Uterus (tissue), 4 donors: ENCODE measurements around the gene PTEN. TPM values are rescaled to one million over a fixed set of nuclear protein-coding genes. Genes with fewer than 3 reads are reported as not detected.
A peak's percentile ranks its signal among the peaks of the same experiment; 100 is the strongest.

Experiments
- DNase-seq, 2 donors: peaks; one replicate each; pipeline ENCODE4 v3.0.0-alpha.2; 2019 to 2020
- H3K27ac ChIP-seq, 2 donors: fragments of 200-600 bp; sonication (generic); 1 replicate in 1 of 2; 2 replicates in 1 of 2; pipeline ENCODE4 v1.5.1; 2016 to 2018
- H3K27me3 ChIP-seq, 2 donors: fragments of 200-600 bp; sonication (generic); one replicate each; pipeline ENCODE4 v1.5.1; 2018 to 2019; ENCODE audit warnings: control low read depth in 1 of 2
- H3K36me3 ChIP-seq, 2 donors: fragments of 200-600 bp; sonication (generic); one replicate each; pipeline ENCODE4 v1.5.1; 2019; ENCODE audit warnings: control low read depth in 1 of 2
- H3K4me1 ChIP-seq, 2 donors: fragments of 200-600 bp; sonication (generic); one replicate each; pipeline ENCODE4 v1.5.1; 2018 to 2019; ENCODE audit warnings: control low read depth in 1 of 2
- H3K4me3 ChIP-seq, 2 donors: fragments of 200-600 bp; sonication (generic); 1 replicate in 1 of 2; 2 replicates in 1 of 2; pipeline ENCODE4 v1.5.1; 2018 to 2019; ENCODE audit warnings: mild to moderate bottlenecking in 1 of 2
- H3K9me3 ChIP-seq, 2 donors: fragments of 200-600 bp; sonication (generic); one replicate each; pipeline ENCODE4 v1.5.1; 2019; ENCODE audit warnings: control low read depth in 1 of 2
- CTCF ChIP-seq, 4 experiments: fragments of 200-600 bp in 2 of 4; fragments of 450-650 bp in 2 of 4; sonication (generic) in 2 of 4; IDR thresholded peaks; one replicate each; pipeline ENCODE4 v1.5.1; 2016 to 2019; ENCODE audit warnings: antibody characterized with exemption in 4 of 4, mild to moderate bottlenecking in 2 of 4, moderate library complexity in 1 of 4
- POLR2A ChIP-seq, 2 donors: fragments of 450-650 bp; IDR thresholded peaks; one replicate each; pipeline ENCODE4 v1.6.1; 2016; ENCODE audit warnings: antibody characterized with exemption in 2 of 2, mild to moderate bottlenecking in 1 of 2, moderate library complexity in 1 of 2
- intact Hi-C: fragments of 100-400 bp; cut with DNase I; formaldehyde crosslinking; loops from one replicate; pipeline ENCODE4 v1.15.1; 2023; ENCODE audit warnings: low total_unique reads
- total RNA-seq, 4 donors: library from RNA; depleted of rRNA in 3 of 4; stranded (reverse); fragments of >200 nt in 3 of 4; gene quantifications; one replicate each; pipeline versions ENCODE4 v1.1.0 to v1.2.4, GENCODE V29; 2014 to 2023
- donor health status: DM: yes; HTN: yes; CAD: no.

The PTEN gene
- total RNA-seq, 4 donors from 2014 or later = 40.0 to 317 (median 189) TPM

- Histone ChIP-seq H3K27me3 (no peaks in the 10 kb centered on the region), H3K4me3 (no peak overlapping the region), H3K36me3 (no peaks in the 10 kb centered on the region), H3K27ac (no peak overlapping the region), H3K4me1 (no peaks in the 10 kb centered on the region), H3K9me3 (no peaks in the 10 kb centered on the region)
- intact Hi-C loops = no loop called here
- DNase-seq = no peak
- TF ChIP-seq POLR2A (IDR thresholded peaks at IDR 0.05) = no peak
- TF ChIP-seq CTCF (IDR thresholded peaks at IDR 0.05) = no peak
These were observed 62.1 kb downstream of the PTEN start for GRCh38 chr10:87925570-87925969.

- no peak for DNase-seq
- Histone ChIP-seq H3K36me3 (no peaks in the 10 kb centered on the region), H3K9me3 (no peaks in the 10 kb centered on the region), H3K4me3 (no peak overlapping the region), H3K27me3 (no peaks in the 10 kb centered on the region), H3K27ac (no peak overlapping the region), H3K4me1 (peaks cover 0 to 7% of the 10 kb centered on the region in 2 donors)
- intact Hi-C loops = no loop called here
- TF ChIP-seq CTCF (IDR thresholded peaks at IDR 0.05) (no peak), POLR2A (IDR thresholded peaks at IDR 0.05) (no peak)
These were observed 63.7 kb downstream of the PTEN start for GRCh38 chr10:87927091-87927490.

GRCh38 chr10:87928996-87929395 lies 65.6 kb downstream of the PTEN start:
- intact Hi-C loops = no loop called here
- Histone ChIP-seq H3K27me3 (no peaks in the 10 kb centered on the region), H3K4me3 (no peak overlapping the region), H3K36me3 (no peaks in the 10 kb centered on the region), H3K9me3 (no peaks in the 10 kb centered on the region), H3K4me1 (peaks cover 0 to 7% of the 10 kb centered on the region in 2 donors), H3K27ac (no peak overlapping the region)
- no peak for TF ChIP-seq POLR2A (IDR thresholded peaks at IDR 0.05)
- no peak for TF ChIP-seq CTCF (IDR thresholded peaks at IDR 0.05)
- DNase-seq = no peak

- no peaks in the 10 kb centered on the region for H3K9me3 ChIP-seq
- H3K36me3 ChIP-seq = no peaks in the 10 kb centered on the region
- TF ChIP-seq CTCF (IDR thresholded peaks at IDR 0.05) (no peak), POLR2A (IDR thresholded peaks at IDR 0.05) (no peak)
- no peaks in the 10 kb centered on the region for H3K27me3 ChIP-seq
- DNase-seq = no peak
- no peak overlapping the region for H3K4me3 ChIP-seq
- intact Hi-C loops = no loop called here
- peaks cover 4 to 7% of the 10 kb centered on the region in 2 donors for H3K4me1 ChIP-seq
- no peak overlapping the region for H3K27ac ChIP-seq
These were observed 66.7 kb downstream of the PTEN start for GRCh38 chr10:87930141-87930540.

GRCh38 chr10:87930934-87931835 lies 67.8 kb downstream of the PTEN start:
- DNase-seq = no peak
- Histone ChIP-seq H3K36me3 (no peaks in the 10 kb centered on the region), H3K27me3 (no peaks in the 10 kb centered on the region), H3K9me3 (no peaks in the 10 kb centered on the region), H3K4me3 (no peak overlapping the region), H3K4me1 (peaks cover 6 to 7% of the 10 kb centered on the region in 2 donors), H3K27ac (peak overlapping the region in 1 of 2 donors; percentile 16)
- intact Hi-C loops = no loop called here
- no peak for TF ChIP-seq CTCF (IDR thresholded peaks at IDR 0.05)
- no peak for TF ChIP-seq POLR2A (IDR thresholded peaks at IDR 0.05)
